Measurements from ENCODE around the gene C3orf62. TPM values are rescaled to one million over a fixed set of nuclear protein-coding genes. Genes with fewer than 3 reads are reported as not detected.

The C3orf62 gene
- total and polyA plus RNA-seq, 2 donors (not counting 1 experiment from before 2014, with no cell fraction given), result 1.3 to 1.5 TPM

DNA sequence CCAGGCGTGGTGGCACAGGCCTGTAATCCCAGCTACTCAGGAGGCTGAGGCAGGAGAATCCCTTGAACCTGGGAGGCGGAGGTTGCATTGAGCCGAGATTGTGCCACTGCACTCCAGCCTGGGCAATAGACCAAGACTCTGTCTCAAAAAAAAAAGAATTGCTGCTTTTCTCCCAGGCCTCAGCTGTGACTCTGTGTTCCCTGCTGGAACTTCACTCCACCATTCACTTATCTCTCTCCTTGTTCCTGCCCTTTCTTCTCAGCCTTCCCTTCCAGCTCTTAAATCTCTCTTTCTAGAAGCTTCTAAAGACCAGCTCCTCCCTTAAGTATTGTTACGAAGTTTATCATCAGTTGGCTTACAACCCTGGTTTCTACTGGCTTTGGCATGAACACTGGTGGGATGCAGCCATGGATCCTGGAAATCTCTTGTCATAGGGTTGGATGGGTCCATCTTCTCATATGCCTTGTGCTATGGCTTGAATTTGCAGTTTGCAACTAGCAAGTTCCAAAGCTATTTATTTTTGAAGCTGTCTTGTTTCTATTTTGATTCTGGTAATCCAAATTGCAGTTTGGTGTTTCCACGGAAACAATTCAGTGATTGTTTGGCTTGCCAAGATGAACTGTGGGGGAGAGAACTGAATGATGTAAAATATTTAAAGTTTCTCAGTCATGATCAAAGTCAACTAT lies 10.5 kb downstream of the C3orf62 start:
- no peak overlapping the region for H3K4me2 ChIP-seq (ENCODE audit: extremely low read depth, insufficient read depth, low read length)
- TF ChIP-seq, protein P1, sequence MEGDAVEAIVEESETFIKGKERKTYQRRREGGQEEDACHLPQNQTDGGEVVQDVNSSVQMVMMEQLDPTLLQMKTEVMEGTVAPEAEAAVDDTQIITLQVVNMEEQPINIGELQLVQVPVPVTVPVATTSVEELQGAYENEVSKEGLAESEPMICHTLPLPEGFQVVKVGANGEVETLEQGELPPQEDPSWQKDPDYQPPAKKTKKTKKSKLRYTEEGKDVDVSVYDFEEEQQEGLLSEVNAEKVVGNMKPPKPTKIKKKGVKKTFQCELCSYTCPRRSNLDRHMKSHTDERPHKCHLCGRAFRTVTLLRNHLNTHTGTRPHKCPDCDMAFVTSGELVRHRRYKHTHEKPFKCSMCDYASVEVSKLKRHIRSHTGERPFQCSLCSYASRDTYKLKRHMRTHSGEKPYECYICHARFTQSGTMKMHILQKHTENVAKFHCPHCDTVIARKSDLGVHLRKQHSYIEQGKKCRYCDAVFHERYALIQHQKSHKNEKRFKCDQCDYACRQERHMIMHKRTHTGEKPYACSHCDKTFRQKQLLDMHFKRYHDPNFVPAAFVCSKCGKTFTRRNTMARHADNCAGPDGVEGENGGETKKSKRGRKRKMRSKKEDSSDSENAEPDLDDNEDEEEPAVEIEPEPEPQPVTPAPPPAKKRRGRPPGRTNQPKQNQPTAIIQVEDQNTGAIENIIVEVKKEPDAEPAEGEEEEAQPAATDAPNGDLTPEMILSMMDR (conservative IDR thresholded peaks at IDR 0.05 in 1 of 2, IDR thresholded peaks at IDR 0.05 in 1 of 2; ENCODE audit: low read depth in 1 of 2, low read length in 2 of 2), result no peak
- TF ChIP-seq EZH2 (IDR thresholded peaks at IDR 0.05; ENCODE audit: low read length, missing control alignments), result no peak
- H3K79me2 ChIP-seq (ENCODE audit: control insufficient read depth, insufficient read depth, low read length), result no peaks in the 10 kb centered on the region
- no peaks in the 10 kb centered on the region for H3K27me3 ChIP-seq (ENCODE audit: control insufficient read depth, insufficient read depth, low read length)
- no peaks in the 10 kb centered on the region for H4K20me1 ChIP-seq (ENCODE audit: control insufficient read depth, extremely low read depth, insufficient read depth, low read length)
- peaks cover 2% of the 10 kb centered on the region for H3K36me3 ChIP-seq (ENCODE audit: control insufficient read depth, insufficient read depth, low read length)
- H3K9me3 ChIP-seq (ENCODE audit: control insufficient read depth, insufficient read depth, low read depth, low read length), result no peaks in the 10 kb centered on the region
- H3K27ac ChIP-seq (ENCODE audit: insufficient read depth, low read length), result no peak overlapping the region
- no peak overlapping the region for H3K4me3 ChIP-seq (replicated peaks in 1 of 4; ENCODE audit: control extremely low read depth in 1 of 4, insufficient read depth in 1 of 4, low read depth in 3 of 4, low read length in 4 of 4)
- H2AFZ ChIP-seq (ENCODE audit: low read length), result no peak overlapping the region
- DNase-seq (ENCODE audit: low read depth in 2 of 2), result no peak
- no peak overlapping the region for H3K9ac ChIP-seq (ENCODE audit: insufficient read depth, low read length)
- H3K4me1 ChIP-seq (ENCODE audit: control insufficient read depth, extremely low read depth, insufficient read depth, low read length), result no peaks in the 10 kb centered on the region

DNA sequence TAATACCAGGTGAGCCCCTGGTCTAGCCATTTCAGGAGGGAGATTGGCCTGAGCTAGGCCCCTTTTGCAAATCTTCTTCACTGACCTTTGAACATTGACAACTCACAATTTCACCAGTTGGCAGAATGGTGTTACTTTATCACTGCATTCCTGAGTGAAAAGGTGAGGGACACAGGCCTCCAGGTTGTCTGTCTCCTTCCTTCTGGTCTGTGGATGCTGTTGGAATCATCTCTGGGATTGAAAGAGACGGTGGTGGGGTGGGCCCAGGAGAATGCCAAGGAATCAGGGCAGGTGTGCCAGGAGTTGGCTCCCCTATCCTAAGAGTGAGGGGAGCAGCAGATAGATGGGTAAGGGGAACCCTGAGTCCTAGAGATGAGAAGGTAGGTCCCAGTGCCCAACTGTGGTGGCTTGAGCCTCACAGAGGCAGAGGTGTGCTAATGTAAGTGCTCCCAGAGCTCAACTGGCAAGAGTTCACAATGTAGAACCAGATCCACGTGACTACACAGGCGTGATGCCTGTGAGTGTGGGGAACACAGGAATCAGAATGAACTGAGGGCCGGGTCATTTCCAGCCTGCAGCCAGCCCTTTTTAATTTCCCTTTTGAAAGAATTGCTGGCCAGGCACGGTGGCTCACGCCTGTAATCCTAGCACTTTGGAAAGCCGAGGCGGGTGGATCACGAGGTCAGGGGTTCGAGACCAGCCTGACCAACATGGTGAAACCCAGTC lies 11.2 kb downstream of the C3orf62 start:
- Histone ChIP-seq H3K36me3 (ENCODE audit: control insufficient read depth, insufficient read depth, low read length) (peaks cover 2% of the 10 kb centered on the region), H3K9me3 (ENCODE audit: control insufficient read depth, insufficient read depth, low read depth, low read length) (no peaks in the 10 kb centered on the region), H3K9ac (ENCODE audit: insufficient read depth, low read length) (no peak overlapping the region), H4K20me1 (ENCODE audit: control insufficient read depth, extremely low read depth, insufficient read depth, low read length) (no peaks in the 10 kb centered on the region), H3K27ac (ENCODE audit: insufficient read depth, low read length) (no peak overlapping the region), H3K4me2 (ENCODE audit: extremely low read depth, insufficient read depth, low read length) (no peak overlapping the region), H3K27me3 (ENCODE audit: control insufficient read depth, insufficient read depth, low read length) (no peaks in the 10 kb centered on the region), H3K4me3 (replicated peaks in 1 of 4; ENCODE audit: control extremely low read depth in 1 of 4, insufficient read depth in 1 of 4, low read depth in 3 of 4, low read length in 4 of 4) (no peak overlapping the region), H3K4me1 (ENCODE audit: control insufficient read depth, extremely low read depth, insufficient read depth, low read length) (no peaks in the 10 kb centered on the region), H2AFZ (ENCODE audit: low read length) (no peak overlapping the region), H3K79me2 (ENCODE audit: control insufficient read depth, insufficient read depth, low read length) (no peaks in the 10 kb centered on the region)
- TF ChIP-seq, protein P1 (conservative IDR thresholded peaks at IDR 0.05 in 1 of 2, IDR thresholded peaks at IDR 0.05 in 1 of 2; ENCODE audit: low read depth in 1 of 2, low read length in 2 of 2), result no peak
- TF ChIP-seq EZH2 (IDR thresholded peaks at IDR 0.05; ENCODE audit: low read length, missing control alignments), result no peak
- no peak for DNase-seq (ENCODE audit: low read depth in 2 of 2)

DNA sequence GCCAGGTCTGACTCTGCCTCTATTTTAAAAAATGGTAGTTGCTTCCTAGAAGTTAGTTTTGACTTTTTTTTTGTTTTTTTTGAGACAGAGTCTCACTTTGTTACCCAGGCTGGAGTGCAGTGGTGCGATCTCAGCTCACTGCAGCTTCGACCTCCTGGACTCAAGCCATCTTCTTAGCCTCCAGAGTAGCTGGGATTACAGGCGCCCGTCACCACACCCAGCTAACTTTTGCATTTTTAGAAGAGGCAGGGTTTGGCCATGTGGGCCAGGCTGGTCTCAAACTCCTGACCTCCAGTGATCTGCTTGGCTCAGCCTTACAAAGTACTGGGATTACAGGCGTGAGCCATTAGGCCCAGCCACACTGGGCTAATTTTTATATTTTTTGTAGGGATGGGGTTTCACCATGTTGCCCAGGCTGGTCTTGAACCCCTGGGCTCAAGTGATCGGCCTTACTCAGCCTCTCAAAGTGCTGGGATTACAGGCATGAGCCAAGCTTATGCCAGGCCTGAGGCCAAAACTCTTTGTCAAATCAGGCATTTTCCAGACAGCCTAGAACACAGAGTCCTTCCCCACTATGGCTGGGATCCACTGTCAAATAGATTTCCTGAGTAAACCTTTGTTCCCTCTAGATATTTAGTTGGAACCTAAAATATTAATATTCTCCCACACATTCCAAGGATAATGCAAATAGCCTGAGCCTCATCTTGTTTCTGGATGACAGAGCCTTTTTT lies 13.7 kb downstream of the C3orf62 start:
- TF ChIP-seq, protein P1 (conservative IDR thresholded peaks at IDR 0.05 in 1 of 2, IDR thresholded peaks at IDR 0.05 in 1 of 2; ENCODE audit: low read depth in 1 of 2, low read length in 2 of 2), result no peak
- no peak for TF ChIP-seq EZH2 (IDR thresholded peaks at IDR 0.05; ENCODE audit: low read length, missing control alignments)
- Histone ChIP-seq H3K36me3 (ENCODE audit: control insufficient read depth, insufficient read depth, low read length) (no peaks in the 10 kb centered on the region), H3K4me2 (ENCODE audit: extremely low read depth, insufficient read depth, low read length) (no peak overlapping the region), H3K79me2 (ENCODE audit: control insufficient read depth, insufficient read depth, low read length) (no peaks in the 10 kb centered on the region), H3K9me3 (ENCODE audit: control insufficient read depth, insufficient read depth, low read depth, low read length) (no peaks in the 10 kb centered on the region), H3K9ac (ENCODE audit: insufficient read depth, low read length) (no peak overlapping the region), H3K4me3 (replicated peaks in 1 of 4; ENCODE audit: control extremely low read depth in 1 of 4, insufficient read depth in 1 of 4, low read depth in 3 of 4, low read length in 4 of 4) (no peak overlapping the region), H3K4me1 (ENCODE audit: control insufficient read depth, extremely low read depth, insufficient read depth, low read length) (no peaks in the 10 kb centered on the region), H3K27me3 (ENCODE audit: control insufficient read depth, insufficient read depth, low read length) (no peaks in the 10 kb centered on the region), H4K20me1 (ENCODE audit: control insufficient read depth, extremely low read depth, insufficient read depth, low read length) (no peaks in the 10 kb centered on the region), H3K27ac (ENCODE audit: insufficient read depth, low read length) (no peak overlapping the region), H2AFZ (ENCODE audit: low read length) (no peak overlapping the region)
- DNase-seq (ENCODE audit: low read depth in 2 of 2), result peak in 1 of 2 donors; percentile 12

Data from fibroblast of lung (primary cell).